Measurements from ENCODE around the gene TRA2A.

DNA sequence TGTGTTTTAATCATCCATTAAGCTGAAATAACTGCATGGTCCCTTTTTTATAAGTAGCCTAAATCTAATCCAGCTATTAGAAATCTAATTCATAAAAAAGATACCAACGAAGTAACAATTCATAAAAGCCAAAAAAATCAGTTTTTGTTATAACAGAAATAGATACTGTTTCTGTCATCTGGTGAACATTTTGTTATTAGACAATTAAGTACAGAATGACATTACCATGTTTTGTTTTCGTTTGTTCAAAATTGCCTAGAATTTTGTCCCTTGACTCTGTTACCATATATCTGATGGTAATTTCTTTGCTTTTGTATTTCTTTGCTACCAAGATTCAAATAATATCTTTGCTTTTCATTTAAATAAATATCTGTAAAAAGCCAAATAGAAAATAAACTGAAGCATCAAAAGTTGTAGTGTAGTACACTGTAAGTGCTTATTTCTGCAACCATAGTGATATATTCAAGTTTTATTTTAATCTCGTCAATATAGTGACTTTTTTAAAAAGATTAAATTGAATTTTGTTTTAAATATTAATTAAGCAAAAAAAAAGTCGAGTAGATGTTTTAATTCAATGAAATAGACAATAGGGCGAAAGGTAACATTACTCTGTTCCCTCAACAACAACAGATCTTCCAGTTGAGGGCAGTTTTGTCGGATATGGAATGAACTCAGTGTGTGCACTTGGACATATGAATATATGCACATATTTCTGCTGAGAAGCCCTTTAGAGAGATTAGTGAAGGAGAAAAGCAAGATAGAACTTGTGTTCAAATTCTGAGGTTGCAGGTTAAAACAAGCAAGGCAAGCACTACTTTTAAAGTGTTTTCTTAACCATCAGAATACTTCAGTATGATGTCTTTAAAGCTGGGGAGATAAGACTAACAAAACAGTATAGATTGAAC is 53.6 kb downstream of the TRA2A start:
- TF ChIP-seq, protein P1, sequence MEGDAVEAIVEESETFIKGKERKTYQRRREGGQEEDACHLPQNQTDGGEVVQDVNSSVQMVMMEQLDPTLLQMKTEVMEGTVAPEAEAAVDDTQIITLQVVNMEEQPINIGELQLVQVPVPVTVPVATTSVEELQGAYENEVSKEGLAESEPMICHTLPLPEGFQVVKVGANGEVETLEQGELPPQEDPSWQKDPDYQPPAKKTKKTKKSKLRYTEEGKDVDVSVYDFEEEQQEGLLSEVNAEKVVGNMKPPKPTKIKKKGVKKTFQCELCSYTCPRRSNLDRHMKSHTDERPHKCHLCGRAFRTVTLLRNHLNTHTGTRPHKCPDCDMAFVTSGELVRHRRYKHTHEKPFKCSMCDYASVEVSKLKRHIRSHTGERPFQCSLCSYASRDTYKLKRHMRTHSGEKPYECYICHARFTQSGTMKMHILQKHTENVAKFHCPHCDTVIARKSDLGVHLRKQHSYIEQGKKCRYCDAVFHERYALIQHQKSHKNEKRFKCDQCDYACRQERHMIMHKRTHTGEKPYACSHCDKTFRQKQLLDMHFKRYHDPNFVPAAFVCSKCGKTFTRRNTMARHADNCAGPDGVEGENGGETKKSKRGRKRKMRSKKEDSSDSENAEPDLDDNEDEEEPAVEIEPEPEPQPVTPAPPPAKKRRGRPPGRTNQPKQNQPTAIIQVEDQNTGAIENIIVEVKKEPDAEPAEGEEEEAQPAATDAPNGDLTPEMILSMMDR (IDR thresholded peaks at IDR 0.05), result no peak
- TF ChIP-seq POLR2AphosphoS5 (IDR thresholded peaks at IDR 0.05), result no peak
